ENCODE data around the gene C16orf54.

- TF ChIP-seq EZH2 (IDR thresholded peaks at IDR 0.05; ENCODE audit: low read depth, unreplicated experiment) = no peak
- no peak for TF ChIP-seq ZNF331 (CRISPR knock-in tag; IDR thresholded peaks at IDR 0.05; ENCODE audit: low read depth)
- TF ChIP-seq CTCF (conservative IDR thresholded peaks at IDR 0.05; ENCODE audit: low read depth in 2 of 2) = peak; percentile 57 to 70
These were observed 35.3 kb downstream of the C16orf54 start for GRCh38 chr16:29710227-29711219.

Measured in GM23338 (cell line).